BJ (cell line): ENCODE data around the gene PIGC. TPM values are rescaled to one million over a fixed set of nuclear protein-coding genes. Genes with fewer than 3 reads are reported as not detected.

Experiments
- CTCF ChIA-PET: fragments of 350-600 bp; formaldehyde crosslinking; extraction: SDS; loops from one replicate; lab custom pipeline; 2021; ENCODE audit warnings: antibody characterized with exemption, inconsistent platforms; lab: Yijun Ruan, JAX
- POLR2A ChIA-PET: fragments of 300-600 bp; sonication (Branson Sonifier 250); formaldehyde crosslinking; extraction: SDS; loops from one replicate; lab custom pipeline; 2021; ENCODE audit warnings: antibody characterized with exemption; lab: Charles Lee
- DNase-seq: peaks from one replicate; pipeline ENCODE4 v3.0.0-alpha.2; 2011; ENCODE audit warnings: low read depth
- H3K27me3 ChIP-seq: 2 replicates; pipeline ENCODE4 v1.6.0; 2011; ENCODE audit warnings: low read length; ENCODE audit not compliant: control insufficient read depth, insufficient read depth
- H3K36me3 ChIP-seq: 2 replicates; pipeline ENCODE4 v1.5.1; 2011; ENCODE audit warnings: low read length; ENCODE audit not compliant: control insufficient read depth, insufficient read depth
- H3K4me3 ChIP-seq: 2 replicates; pipeline ENCODE4 v1.5.1; 2011; ENCODE audit warnings: low read depth, mild to moderate bottlenecking, control low read depth, low read length
- polyA plus RNA-seq: library from polyadenylated mRNA; depleted of rRNA; stranded (reverse); fragments of >200 nt; gene quantifications from 2 replicates; pipeline ENCODE4 v1.2.3, GENCODE V29; 2011
- TF ChIP-seq, protein P1 (sequence below): IDR thresholded peaks from 2 replicates; pipeline ENCODE4 v1.5.1; 2011; ENCODE audit warnings: low read depth, mild to moderate bottlenecking, control low read depth, inconsistent platforms, low read length, moderate library complexity; ENCODE audit not compliant: insufficient read depth

PIGC gene
- polyA plus RNA-seq, 1 experiment: 20.7 TPM

DNA sequence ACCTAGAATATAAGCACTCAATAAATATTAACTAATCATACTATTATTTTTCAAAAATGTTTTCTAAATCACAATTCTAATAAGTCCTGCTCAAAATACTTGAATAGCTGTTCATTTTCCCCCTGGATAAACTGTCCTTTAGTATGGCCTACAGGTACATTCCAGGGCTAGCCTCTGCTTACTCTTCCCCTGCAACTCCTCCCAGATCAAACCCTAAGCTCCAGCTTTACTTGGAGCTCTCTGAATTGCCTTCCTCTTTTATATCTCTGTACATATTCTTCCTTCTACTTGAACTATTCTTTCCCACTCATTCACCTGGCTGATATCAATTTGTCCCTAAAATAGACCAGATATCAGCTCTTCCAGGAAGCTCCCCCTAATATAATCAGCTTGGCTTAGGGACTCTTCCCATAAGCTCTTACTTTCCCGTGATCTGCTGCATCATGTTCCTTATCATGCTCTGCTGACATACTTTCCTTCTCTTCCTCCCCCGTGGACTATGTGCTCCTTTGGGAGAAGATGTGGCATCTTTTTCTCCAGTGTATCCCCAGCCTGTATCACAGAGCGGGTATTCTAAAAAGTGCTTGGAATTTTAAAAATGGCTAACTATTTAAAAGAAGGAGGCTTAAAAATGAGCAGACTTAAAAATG, 43.1 kb upstream of the PIGC start:
- DNase-seq: no peak
- TF ChIP-seq, protein P1, sequence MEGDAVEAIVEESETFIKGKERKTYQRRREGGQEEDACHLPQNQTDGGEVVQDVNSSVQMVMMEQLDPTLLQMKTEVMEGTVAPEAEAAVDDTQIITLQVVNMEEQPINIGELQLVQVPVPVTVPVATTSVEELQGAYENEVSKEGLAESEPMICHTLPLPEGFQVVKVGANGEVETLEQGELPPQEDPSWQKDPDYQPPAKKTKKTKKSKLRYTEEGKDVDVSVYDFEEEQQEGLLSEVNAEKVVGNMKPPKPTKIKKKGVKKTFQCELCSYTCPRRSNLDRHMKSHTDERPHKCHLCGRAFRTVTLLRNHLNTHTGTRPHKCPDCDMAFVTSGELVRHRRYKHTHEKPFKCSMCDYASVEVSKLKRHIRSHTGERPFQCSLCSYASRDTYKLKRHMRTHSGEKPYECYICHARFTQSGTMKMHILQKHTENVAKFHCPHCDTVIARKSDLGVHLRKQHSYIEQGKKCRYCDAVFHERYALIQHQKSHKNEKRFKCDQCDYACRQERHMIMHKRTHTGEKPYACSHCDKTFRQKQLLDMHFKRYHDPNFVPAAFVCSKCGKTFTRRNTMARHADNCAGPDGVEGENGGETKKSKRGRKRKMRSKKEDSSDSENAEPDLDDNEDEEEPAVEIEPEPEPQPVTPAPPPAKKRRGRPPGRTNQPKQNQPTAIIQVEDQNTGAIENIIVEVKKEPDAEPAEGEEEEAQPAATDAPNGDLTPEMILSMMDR: no peak
- Histone ChIP-seq H3K36me3 (no peaks in the 10 kb centered on the region), H3K4me3 (no peak overlapping the region), H3K27me3 (peaks cover 4% of the 10 kb centered on the region)
- ChIA-PET CTCF (interaction anchor here (0.6 to 2.2 kb wide), 2 partner anchors 232 to 619 kb away, joined by 3 to 7 read pairs; no protein-coding TSS in a partner anchor), POLR2A (no interaction called here)

DNA sequence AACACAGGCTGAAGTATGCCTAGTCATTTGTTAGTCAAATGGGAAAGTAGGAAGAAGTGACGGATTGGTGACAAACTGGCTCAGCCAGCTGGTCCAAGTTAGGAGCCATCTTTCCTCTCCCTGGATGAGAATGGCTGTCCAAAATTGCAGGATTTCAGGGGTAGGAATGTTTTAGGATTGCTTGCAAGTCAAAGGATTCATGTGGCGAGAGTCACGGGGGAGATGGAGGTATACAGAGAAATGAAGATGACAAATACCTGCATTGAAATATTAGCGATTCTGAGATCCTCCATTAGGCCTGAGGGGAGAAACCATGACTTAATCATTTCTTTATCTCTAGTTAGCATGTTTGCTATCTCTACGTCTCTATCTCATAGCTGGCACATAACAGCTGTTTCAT, 41.8 kb upstream of the PIGC start:
- H3K36me3 ChIP-seq: no peaks in the 10 kb centered on the region
- CTCF ChIA-PET: interaction anchor here (0.8 kb wide), 1 partner anchor 11 kb away, joined by 3 read pairs; no protein-coding TSS in a partner anchor
- POLR2A ChIA-PET: no interaction called here
- H3K27me3 ChIP-seq: peaks cover 4% of the 10 kb centered on the region
- no peak overlapping the region for H3K4me3 ChIP-seq
- TF ChIP-seq, protein P1: no peak
- DNase-seq: no peak

DNA sequence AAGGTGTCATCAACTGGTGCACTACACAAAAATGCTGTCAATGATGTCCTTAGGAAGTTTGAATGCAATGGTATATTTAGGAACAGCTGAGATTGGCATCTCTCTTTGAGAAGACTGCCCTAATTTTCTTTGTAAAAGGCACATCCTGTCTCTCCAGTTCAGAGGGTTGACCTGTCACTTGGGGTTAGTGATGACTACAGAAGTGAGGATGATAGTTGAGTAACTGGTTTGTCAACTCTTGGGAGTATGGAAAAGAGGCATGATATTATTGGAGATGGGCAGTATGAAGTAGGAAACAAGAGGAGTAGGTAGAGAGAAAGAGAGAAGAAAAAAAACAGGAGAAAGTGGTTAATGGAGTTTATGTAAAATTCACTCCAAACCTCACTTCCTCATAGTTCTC, 40.4 kb upstream of the PIGC start:
- TF ChIP-seq, protein P1: no peak
- no peak for DNase-seq
- POLR2A ChIA-PET: no interaction called here
- H3K36me3 ChIP-seq: no peaks in the 10 kb centered on the region
- no peak overlapping the region for H3K4me3 ChIP-seq
- CTCF ChIA-PET: interaction anchor here (1.2 kb wide), 1 partner anchor 13 kb away, joined by 3 read pairs; no protein-coding TSS in a partner anchor
- H3K27me3 ChIP-seq: peaks cover 4% of the 10 kb centered on the region

DNA sequence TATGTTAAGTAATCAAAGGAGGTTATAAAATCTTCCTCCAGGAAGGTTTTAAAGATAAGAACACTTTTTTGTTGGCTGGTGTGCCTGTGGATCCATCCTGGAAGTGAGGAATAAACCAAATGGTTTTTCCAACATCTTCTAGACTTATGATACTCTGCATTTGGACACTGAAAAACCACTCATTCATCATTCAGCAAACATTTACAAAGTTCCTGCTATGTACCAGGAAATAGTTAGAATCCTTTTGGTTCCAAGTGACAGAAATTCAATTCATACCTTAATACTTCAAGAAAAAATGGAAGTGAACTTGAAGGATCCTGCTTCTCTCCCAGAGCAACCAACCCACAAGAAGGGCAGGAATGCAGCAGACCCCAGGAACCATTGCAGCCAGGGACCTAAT, 39.6 kb upstream of the PIGC start:
- TF ChIP-seq, protein P1: no peak
- no peaks in the 10 kb centered on the region for H3K36me3 ChIP-seq
- DNase-seq: no peak
- CTCF ChIA-PET: interaction anchor here (1.2 kb wide), 1 partner anchor 14 kb away, joined by 3 read pairs; no protein-coding TSS in a partner anchor
- H3K4me3 ChIP-seq: no peak overlapping the region
- peaks cover 4% of the 10 kb centered on the region for H3K27me3 ChIP-seq
- POLR2A ChIA-PET: no interaction called here

DNA sequence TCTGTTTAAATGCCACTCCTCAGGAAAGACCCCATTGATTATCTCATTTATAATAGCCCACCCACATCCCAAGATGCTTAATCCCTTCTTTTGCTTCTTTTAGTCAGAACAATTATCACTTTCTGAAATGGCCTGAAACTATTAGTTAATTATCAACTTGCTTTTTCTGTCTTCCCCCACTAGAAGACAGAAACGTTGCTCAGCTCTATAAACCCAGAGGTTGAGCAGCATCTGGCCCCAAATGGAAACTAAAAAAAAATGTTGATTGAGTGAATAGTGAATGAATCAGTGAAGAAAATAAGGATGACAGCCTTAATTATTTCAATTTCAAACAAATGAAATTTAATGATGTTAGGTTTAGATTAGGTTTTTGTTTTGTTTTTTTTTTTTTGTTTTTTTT, 38.2 kb upstream of the PIGC start:
- H3K27me3 ChIP-seq: peaks cover 4% of the 10 kb centered on the region
- CTCF ChIA-PET: interaction anchor here (1.0 kb wide), 1 partner anchor 238 kb away, joined by 4 read pairs; no protein-coding TSS in a partner anchor
- TF ChIP-seq, protein P1: no peak
- no peak for DNase-seq
- H3K36me3 ChIP-seq: no peaks in the 10 kb centered on the region
- H3K4me3 ChIP-seq: no peak overlapping the region
- POLR2A ChIA-PET: no interaction called here
